ENCODE results near the gene DOCK4.

DNA sequence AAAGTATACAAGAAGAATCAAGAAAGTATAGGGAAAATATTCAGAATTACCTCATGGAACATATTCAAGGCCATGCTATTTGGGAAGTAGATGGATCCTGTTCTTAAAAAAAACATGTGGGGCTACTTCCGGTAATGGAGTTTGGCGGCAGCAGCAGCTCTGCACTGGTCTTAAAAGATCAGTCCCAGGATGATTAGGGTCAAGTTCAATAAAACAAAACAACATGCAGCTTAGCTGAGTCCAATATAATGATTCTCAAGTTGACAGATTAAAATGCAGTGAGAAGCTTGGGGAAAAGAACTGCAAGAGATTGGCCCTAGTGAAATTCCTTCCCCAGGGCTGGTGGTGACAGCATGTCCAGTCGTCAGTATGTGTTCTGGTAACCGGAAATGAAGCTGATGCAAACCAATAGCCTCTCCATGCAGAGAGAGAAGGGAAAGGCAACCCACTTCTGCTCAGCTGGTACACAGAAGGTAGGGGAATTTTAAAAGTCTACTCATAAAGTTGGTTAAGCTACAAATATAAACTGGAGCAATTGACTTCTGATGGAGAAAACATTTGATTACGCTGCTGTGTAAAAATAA, 338.8 kb downstream of the DOCK4 start:
- TF ChIP-seq CTCF (IDR thresholded peaks at IDR 0.05) (no peak), POLR2AphosphoS5 (IDR thresholded peaks at IDR 0.05) (no peak)
